Measurements from ENCODE around the gene NDUFA8.

Gene NDUFA8

DNA sequence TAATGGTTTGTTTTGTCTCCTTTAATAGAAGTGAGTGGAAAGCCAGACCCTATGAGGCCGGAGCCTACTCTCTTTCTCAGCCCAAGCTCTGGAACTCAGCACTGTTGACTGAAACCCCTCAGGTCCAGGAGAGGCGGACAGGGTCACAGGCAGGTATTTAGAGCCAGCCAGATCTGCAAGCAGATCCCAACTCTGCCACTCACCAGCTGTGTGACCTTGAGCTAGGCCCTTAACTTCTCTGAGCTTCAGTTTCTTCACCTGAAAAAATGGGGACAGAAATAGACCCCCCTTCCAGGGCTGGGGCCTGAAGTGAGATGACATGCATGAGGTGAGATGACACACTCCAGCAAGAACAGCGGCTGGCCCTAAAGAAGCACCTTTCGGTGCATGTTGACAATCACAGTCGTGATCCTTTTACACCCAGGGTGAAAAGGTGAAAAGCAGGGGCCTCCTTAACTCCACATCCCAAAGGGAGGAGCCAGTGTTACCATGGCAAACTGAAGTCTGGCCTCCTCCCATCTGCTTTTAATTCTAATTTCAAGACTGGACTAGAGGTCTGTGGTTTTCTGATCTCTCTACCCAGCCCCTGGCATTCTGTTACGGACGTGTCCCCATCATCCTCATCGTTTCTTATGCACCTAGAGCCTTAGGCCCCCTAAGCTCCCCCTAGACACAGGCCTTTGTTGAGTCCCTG lies 27.3 kb upstream of the NDUFA8 start:
- in situ Hi-C loops (cut with HindIII; ENCODE audit: low sequenced_read_pairs), result no loop called here

GRCh38 chr9:122186301-122186700 lies 26.7 kb upstream of the NDUFA8 start:
- in situ Hi-C loops (cut with HindIII; ENCODE audit: low sequenced_read_pairs), result no loop called here

GRCh38 chr9:122184551-122184950 lies 25.0 kb upstream of the NDUFA8 start:
- in situ Hi-C loops (cut with HindIII; ENCODE audit: low sequenced_read_pairs), result no loop called here

- in situ Hi-C loops (cut with HindIII; ENCODE audit: low sequenced_read_pairs), result no loop called here
These were observed 23.9 kb upstream of the NDUFA8 start for GRCh38 chr9:122183501-122183900.

DNA sequence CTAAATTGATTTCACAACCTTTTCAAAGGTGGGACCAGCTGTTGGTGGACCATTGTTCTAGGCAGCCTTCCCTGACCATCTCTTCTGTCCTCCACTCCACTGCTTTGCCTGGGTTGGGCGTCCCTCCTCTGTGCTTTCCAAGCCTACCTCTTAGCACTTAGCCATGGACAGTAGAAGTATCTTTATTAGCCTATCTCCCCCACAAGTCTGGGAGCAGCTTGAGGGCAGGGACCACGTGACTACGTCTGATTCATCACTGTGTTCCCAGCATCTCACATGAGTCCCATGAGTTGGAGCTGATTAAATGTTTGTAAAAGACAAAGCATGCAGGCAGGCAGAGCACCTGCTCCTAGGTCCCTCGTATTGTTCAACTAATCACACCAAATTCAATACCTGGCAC lies 21.1 kb upstream of the NDUFA8 start:
- in situ Hi-C loops (cut with HindIII; ENCODE audit: low sequenced_read_pairs), result no loop called here

DNA sequence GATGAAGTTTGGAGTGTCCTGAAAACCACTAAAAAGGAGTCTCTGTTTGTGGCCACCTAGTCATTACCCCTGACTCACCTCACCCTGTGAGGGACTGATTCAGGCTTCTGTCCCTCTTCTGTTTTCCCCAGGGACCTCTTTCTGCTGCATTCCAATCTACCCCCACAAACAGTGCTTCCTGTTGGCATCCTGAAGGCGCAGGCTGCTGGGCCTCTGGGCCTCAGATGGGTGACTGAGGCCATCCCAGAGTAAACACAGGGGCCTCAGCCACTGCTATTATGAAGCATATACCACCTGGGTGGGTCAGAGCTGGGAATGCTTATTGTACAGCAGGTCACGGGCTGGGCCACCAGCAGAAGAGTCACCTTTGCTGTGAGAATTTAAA lies 20.1 kb upstream of the NDUFA8 start:
- in situ Hi-C loops (cut with HindIII; ENCODE audit: low sequenced_read_pairs), result no loop called here

DNA sequence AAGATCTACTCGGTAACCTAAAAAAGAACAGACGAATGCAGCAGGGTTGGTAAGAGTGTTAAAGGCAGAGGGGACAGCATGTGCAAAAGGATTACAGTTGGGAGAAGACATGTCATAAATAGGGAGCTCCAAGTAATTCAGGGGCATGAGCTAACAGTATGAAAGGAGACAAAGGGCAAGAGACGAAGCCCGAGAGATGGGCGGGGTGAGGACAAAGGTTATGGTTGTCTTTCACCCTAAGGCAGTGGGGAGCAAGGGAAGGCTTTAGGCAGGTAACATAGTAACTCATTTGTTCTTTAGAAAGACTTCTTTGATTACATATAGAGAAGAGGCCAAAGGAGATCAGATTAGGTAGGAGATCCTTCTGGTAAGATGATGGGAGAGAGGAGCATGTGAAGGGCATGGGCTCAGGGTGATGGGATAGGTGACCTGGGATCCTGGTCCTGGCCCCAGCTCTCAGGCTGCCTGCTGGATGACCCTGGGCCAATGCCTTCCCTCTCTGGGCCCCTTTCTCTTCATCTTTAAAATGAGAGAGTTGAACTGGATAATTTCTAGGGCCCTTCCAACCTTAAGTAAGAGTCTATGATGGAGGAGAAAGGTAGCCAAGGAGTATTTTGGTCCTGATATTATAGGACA lies 19.6 kb upstream of the NDUFA8 start:
- in situ Hi-C loops (cut with HindIII; ENCODE audit: low sequenced_read_pairs), result no loop called here

GRCh38 chr9:122176916-122177315 lies 17.3 kb upstream of the NDUFA8 start:
- in situ Hi-C loops (cut with HindIII; ENCODE audit: low sequenced_read_pairs), result no loop called here

DNA sequence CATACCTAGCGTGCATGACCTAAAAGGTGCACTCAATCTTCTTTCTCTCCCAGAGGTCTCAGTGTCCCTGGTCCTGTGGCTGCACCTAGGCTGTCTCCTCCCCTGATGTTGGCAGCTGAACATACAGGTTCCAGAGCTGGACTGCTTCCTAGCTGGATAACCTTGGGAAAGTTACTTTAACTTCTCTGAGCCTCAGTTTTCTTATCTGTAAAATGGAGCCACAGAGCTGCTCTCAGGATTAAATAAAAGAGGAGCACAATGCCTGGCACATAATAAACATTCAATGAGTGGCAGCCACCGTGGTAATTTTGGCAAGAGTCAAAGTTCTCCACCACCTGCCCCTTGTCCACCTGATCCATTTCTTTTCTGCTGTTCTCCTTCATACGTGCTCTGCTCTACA lies 14.1 kb upstream of the NDUFA8 start:
- in situ Hi-C loops (cut with HindIII; ENCODE audit: low sequenced_read_pairs), result no loop called here

GRCh38 chr9:122172131-122172530 lies 12.6 kb upstream of the NDUFA8 start:
- in situ Hi-C loops (cut with HindIII; ENCODE audit: low sequenced_read_pairs), result no loop called here

GRCh38 chr9:122168356-122168755 lies 8.8 kb upstream of the NDUFA8 start:
- in situ Hi-C loops (cut with HindIII; ENCODE audit: low sequenced_read_pairs), result no loop called here

DNA sequence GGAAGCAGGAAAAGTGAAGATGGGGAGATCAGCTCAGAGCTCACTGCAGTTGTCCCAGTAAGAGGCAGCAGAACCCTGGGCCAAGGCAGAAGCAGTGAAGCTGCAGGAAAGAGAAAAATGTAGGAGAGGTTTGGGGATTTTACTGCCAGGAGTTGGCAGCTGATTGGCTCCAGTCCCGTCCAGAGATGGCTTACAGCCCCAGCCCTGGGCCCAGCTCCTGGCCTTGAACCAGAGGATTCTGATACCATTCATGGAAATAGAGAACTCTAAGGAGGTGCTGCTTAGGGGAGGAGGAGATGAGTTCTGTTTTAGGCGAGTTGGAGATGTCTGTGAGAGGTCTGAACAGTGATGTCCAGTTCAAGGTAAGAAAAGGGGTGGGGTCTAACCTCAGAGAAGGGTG lies 4.7 kb upstream of the NDUFA8 start:
- in situ Hi-C loops (cut with HindIII; ENCODE audit: low sequenced_read_pairs), result no loop called here

GRCh38 chr9:122162415-122162814 lies 2.8 kb upstream of the NDUFA8 start:
- in situ Hi-C loops (cut with HindIII; ENCODE audit: low sequenced_read_pairs), result no loop called here

- in situ Hi-C loops (cut with HindIII; ENCODE audit: low sequenced_read_pairs), result no loop called here
These were observed 307 bp upstream of the NDUFA8 start for GRCh38 chr9:122159925-122160246.

DNA sequence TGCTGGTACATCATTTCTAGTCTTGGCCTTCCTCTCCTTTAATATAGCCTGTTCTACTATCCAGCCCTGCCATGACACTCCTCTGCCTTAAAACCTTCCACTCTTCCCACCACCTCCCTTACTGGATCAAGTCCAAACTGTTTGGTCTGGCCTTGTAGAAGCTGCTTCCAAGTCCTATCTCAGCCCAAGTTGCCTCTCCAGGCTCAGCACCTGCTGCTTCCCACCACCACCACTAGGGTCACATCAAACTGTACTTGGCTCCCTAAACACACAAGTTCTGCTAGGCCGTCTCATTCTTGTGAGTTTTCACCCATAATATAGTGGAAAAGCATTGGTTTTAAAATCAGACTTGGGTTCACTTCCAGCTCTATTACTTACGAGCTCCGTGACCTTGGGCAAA lies 1.4 kb downstream of the NDUFA8 start:
- in situ Hi-C loops (cut with HindIII; ENCODE audit: low sequenced_read_pairs), result no loop called here

GRCh38 chr9:122155796-122156195 lies 3.8 kb downstream of the NDUFA8 start:
- in situ Hi-C loops (cut with HindIII; ENCODE audit: low sequenced_read_pairs), result no loop called here

DNA sequence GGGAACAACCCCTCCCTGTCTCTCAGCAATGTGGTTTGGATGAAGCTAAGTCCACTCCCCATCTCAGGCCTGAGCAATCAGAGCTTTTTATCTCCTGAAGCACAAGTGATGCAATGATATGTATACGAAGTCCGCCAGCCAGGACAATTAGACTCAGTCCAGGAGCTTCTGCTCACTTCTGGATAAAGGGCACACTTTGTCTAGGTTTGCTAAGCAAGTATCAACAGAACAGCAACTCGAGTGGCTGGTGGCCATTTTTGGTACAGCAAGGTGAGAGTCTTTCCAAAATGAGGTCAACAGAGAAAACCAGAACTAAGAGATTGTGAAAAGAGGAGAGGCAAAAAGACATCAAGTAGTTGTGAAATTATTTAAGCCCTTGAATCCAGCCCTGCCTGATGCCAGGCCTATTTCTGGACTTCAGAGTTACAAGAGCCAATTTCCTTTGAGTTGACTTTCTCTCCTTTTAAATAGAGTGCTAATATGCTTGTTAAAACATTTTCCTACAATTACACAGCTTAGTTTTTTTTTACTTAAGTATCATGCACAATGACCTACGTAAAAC lies 8.2 kb downstream of the NDUFA8 start:
- in situ Hi-C loops (cut with HindIII; ENCODE audit: low sequenced_read_pairs), result loop anchor here (5.0 kb wide), 2 partner anchors 41 to 191 kb away; no protein-coding TSS in a partner anchor

DNA sequence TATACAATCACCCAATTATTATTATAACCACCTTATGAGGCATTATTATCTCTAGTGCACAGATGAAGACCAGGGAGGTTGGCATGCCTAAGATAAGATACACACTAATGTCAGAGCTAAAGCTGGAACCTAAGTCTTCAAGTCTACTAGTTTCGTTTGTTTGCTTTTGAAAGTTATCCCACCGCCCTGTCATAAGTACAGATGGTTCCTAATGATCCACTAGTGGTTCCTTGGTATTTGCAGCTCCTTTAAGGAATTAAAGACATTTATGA lies 14.1 kb downstream of the NDUFA8 start:
- in situ Hi-C loops (cut with HindIII; ENCODE audit: low sequenced_read_pairs), result no loop called here

DNA sequence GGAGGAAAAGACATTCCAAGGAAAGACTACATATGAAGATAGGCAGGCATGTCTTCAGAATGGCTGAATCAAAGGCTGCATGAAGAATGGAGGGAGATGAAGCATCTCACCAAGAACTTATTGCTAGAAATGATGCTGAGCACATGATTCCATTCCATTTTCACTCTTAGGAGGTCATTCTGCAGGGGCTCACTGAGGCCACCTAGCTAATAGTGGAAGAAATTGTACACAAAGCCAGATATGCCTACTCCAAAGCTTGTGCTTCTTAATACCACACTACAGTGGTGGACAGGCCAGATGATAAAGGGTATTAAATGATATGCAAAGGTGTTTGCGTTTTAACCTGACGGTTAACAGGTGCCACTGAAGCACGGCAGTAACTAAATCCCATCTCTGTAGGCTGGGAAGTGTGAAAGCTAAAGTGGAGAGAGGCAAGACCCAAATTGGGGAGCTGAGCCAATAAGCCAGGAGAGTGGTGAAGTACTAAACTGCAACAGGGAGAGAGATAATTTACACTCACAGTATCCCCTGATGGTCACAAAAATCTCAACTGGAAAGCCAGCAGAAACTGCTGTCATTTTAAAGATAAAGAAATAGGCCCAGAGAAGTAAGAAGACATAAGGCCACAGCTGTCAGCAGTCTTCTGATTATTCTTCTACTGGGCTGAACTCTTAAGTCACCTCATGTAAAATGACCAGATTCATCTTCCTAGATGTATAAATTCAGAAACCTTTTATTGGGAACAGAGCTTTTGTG lies 14.6 kb downstream of the NDUFA8 start:
- in situ Hi-C loops (cut with HindIII; ENCODE audit: low sequenced_read_pairs), result no loop called here

DNA sequence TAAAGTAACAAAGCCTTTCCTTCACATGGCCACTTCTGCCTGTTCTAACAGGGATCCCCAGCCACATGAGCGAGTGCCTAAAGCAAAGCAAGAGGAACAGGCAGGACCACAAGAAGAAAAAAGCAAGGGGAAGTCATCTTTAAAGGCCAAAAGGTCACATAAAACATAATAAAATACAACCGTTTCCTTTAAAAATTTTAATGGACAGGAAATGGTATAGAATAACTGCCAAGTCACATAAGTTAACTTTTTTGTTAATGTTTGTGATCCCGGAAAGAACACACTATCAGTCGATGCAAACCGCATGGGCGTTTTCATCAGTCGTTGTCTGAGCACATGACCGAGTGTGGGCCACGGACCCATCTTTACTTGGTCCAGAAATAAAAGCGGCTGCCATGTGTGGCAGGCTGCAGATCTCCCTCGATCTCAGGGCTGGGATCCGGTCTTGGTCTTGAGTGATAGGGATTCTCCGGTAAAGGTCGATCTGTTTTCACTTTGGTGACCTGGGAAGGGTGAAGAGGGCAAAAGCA lies 15.6 kb downstream of the NDUFA8 start:
- in situ Hi-C loops (cut with HindIII; ENCODE audit: low sequenced_read_pairs), result no loop called here

- in situ Hi-C loops (cut with HindIII; ENCODE audit: low sequenced_read_pairs), result no loop called here
These were observed 16.3 kb downstream of the NDUFA8 start for GRCh38 chr9:122143296-122143695.

DNA sequence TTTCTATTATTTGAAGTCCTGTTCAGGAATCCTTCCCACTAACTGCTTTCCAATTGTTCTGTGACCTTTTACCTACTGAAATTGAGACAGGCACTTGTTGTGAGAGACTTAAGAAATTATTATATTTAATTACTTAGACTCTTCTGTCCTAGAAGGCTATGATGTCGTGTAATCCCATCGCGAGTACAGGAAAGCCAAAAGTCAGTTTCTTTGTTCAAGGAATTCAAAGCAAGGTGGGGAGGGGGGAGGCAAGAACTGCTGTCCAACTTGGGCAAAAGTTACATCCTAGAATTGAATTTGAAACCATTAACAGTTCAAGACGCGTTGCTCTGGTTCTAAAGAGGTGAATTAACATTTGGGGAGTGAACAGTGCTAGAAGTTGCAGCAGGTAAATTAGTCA lies 17.9 kb downstream of the NDUFA8 start:
- in situ Hi-C loops (cut with HindIII; ENCODE audit: low sequenced_read_pairs), result no loop called here
